Activated naive CD4-positive, alpha-beta T cell treated with anti-CD3 and anti-CD28 coated beads, Interleukin-2, amount 50 U/mL, for 72 hours (primary cell): Measurements from ENCODE around the gene AFF3. TPM values are rescaled to one million over a fixed set of nuclear protein-coding genes. Genes with fewer than 3 reads are reported as not detected.
"Not testable (repeated sequence)": the region's sequence is repeated elsewhere in the genome, so short reads cannot be mapped to it uniquely, and the experiment has no call there.

ENCODE experiments used
- ATAC-seq, 2 donors: fragments of 150-1000 bp; cut with Tn5 transposase; 2 replicates each; pipeline ENCODE4 v1.10.0; 2021; ENCODE audit warnings: mild to moderate bottlenecking in 2 of 2, moderate library complexity in 2 of 2
- DNase-seq, 2 donors: peaks; one replicate each; pipeline ENCODE4 v3.0.0; 2021 to 2022; ENCODE audit warnings: low spot score in 2 of 2
- H3K27ac Mint-ChIP-seq, 2 donors: one replicate each; pipeline ENCODE4 v1.8.0; 2022; ENCODE audit warnings: mild to moderate bottlenecking in 2 of 2, mixed read lengths in 2 of 2
- H3K36me3 Mint-ChIP-seq, 2 donors: one replicate each; pipeline ENCODE4 v1.8.0; 2022; ENCODE audit warnings: mixed read lengths in 2 of 2
- H3K9me3 Mint-ChIP-seq, 2 donors: one replicate each; pipeline ENCODE4 v1.8.0; 2022; ENCODE audit warnings: mixed read lengths in 2 of 2
- total RNA-seq, 2 donors: library from RNA; stranded (reverse); gene quantifications; one replicate each; pipeline ENCODE4 v1.2.3, GENCODE V29; 2022

The AFF3 gene
- total RNA-seq, 2 donors from 2014 or later = 1.5 to 5.2 TPM

GRCh38 chr2:99959261-99960014 is 183.0 kb downstream of the AFF3 start:
- ATAC-seq (no peak), DNase-seq (no peak)
- H3K27ac Mint-ChIP-seq = no peak overlapping the region
- no peaks in the 10 kb centered on the region for H3K36me3 Mint-ChIP-seq
- peaks cover 0 to 5% of the 10 kb centered on the region in 2 donors for H3K9me3 Mint-ChIP-seq

DNA sequence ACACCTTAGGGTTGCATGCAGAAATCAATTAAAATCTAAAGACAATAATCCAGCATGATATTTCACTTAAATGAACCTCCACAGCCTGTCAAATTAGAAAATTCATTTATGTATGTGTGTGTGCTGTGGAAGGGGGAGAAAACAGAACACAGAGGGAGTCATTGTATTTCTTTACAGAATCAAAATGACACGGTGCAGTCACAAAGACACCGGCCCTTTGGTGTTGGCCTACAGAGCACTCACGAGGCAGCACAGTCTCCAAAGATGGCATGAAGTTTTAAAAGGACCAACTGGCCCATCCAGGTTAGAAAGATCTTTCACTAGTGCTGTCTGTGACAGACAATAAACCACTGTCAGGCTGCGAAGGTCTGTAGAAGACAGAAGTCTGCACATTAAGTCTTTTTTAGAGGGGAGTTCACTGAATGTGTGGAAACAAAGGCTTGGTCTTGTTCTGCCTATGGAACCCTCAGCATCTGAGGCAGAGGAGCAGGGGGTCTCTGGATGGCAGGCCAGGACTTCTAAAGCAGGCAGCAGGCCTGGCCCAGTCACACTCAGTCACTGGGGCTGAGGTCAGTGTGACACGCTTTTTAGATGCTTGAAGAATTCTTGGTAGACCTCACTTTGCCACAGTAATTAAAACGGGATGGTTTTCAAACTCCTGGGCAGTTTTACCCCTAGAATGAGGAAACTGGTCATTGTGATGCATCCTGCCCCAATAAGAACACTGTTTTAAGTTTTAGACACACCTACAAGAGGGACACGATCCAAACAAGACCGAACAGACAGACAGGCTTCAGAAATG is 184.9 kb downstream of the AFF3 start:
- H3K36me3 Mint-ChIP-seq = no peaks in the 10 kb centered on the region
- H3K9me3 Mint-ChIP-seq = peaks cover 0 to 5% of the 10 kb centered on the region in 2 donors
- DNase-seq (no peak), ATAC-seq (no peak)
- no peak overlapping the region for H3K27ac Mint-ChIP-seq

DNA sequence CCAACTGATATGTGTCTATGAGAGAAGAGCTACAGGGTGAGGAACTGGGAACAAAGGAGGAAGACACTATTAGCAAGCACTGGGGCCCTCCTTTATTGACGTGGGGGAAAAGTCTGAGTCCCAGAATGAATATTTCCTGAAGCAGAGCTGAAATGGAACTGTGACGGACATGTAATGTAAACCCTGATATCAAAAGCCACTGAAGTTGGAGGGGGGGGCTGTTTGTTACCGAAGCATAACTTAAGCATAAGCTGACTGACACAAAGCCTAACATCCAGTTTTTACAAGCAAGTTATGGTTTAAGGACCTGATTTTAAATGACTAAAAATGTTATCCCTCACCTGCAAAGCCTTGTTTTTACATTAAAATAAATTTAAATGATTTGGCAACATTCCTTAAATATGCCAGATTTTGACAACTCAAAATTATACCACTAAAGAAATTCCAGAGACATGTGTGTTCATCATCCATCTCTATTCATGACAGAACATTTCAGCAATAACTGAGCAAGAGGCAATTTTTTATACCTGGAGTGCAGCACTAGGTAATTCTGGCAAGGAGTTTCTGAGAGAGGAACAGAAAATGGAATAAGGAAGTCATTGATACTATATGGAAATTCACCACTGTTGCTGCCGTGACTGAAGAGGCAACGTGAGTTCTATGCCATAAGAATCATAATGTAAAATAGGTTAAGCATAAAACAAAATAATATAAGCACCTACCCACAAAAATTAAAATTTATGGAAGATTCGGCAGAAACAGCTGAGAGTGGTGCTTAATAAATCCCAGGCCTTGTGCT is 186.0 kb downstream of the AFF3 start:
- DNase-seq (no peak), ATAC-seq (no peak)
- Mint-ChIP-seq H3K9me3 (no peaks in the 10 kb centered on the region), H3K36me3 (no peaks in the 10 kb centered on the region), H3K27ac (no peak overlapping the region)

DNA sequence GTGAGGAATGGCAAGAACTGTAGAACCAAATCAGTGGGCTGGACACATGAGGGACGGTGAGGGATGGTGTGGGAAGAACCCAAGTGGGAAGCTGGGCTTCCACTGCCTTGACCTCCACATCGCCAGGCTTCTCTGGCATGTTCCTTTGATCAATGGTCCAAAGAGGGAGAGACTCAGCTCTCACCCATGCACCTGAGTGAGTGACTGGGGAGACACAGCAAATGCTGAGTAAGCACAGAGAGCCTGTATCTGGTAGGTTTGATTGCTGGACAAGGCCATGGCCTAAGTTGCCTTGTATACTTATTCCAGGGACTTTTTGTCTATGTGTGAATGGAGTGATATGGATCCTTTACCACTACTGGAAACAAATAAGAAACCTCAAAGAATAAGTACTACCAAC is 188.6 kb downstream of the AFF3 start:
- no peaks in the 10 kb centered on the region for H3K9me3 Mint-ChIP-seq
- no peaks in the 10 kb centered on the region for H3K36me3 Mint-ChIP-seq
- no peak overlapping the region for H3K27ac Mint-ChIP-seq
- ATAC-seq (no peak), DNase-seq (no peak)

- Mint-ChIP-seq H3K27ac (no peak overlapping the region), H3K36me3 (no peaks in the 10 kb centered on the region), H3K9me3 (no peaks in the 10 kb centered on the region)
- no peak for ATAC-seq
- no peak for DNase-seq
Measured at GRCh38 chr2:99949963-99950362, 192.4 kb downstream of the AFF3 start.

DNA sequence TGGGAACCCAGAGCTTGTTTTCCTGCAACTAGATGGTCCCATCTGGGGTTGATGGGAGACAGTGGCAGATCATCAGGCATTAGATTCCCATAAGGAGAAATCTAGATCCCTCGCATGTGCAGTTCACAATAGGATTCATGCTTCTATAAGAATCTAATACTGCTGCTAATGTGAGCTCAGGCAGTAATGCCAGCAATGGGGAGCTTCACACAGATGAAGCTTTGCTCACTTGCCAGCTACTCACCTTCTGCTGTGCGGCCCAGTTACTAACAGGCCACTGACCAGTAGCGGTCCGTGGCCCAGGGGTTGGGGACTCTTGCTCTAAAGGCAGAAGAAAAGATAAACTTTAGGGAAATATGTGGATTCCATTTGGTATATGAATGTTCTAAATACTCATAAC is 192.9 kb downstream of the AFF3 start:
- DNase-seq (no peak), ATAC-seq (no peak)
- no peaks in the 10 kb centered on the region for H3K36me3 Mint-ChIP-seq
- no peak overlapping the region for H3K27ac Mint-ChIP-seq
- H3K9me3 Mint-ChIP-seq = no peaks in the 10 kb centered on the region

DNA sequence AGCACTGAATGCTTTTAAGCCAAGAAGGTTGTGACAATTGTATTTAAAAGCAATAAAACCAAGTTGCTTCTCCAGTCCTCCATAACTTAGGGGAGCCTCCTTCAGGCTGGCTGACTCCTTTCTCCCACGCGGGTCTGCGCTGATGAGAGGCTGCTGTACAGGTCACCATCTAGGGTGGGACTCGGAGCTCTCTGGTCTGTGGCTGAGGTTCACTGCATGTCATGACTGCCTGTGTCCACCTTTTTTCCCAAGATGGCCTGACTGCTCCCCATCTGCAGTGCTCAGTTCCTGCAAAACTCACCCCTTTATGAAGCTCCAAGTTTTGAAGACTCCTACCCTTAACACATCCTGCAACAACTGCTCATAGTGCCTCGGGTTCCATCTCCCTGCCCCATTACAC is 194.4 kb downstream of the AFF3 start:
- H3K9me3 Mint-ChIP-seq = no peaks in the 10 kb centered on the region
- no peak for ATAC-seq

DNA sequence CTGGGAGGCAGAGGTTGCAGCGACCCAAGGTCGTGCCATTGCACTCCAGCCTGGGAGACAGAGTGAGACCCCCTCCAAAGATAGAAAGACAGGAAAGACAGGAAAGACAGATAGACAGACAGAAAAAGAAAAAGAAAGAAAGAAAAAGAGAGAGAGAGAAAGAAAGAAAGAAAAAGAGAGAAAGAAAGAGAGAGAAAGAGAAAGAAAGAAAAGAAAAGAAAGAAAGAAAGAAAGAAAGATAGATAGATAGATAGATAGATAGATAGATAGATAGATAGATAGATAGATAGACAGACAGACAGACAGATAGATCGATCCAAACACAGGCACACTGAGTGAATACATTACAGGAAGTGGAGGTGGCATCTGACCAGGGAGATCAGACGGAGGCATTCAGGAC is 195.0 kb downstream of the AFF3 start:
- ATAC-seq, DNase-seq, H3K9me3 Mint-ChIP-seq, H3K36me3 Mint-ChIP-seq, H3K27ac Mint-ChIP-seq: not testable (repeated sequence)

More for the DNA sequence above, 194.4 kb downstream of the AFF3 start:
- DNase-seq = no peak
- H3K27ac Mint-ChIP-seq = no peak overlapping the region
- no peaks in the 10 kb centered on the region for H3K36me3 Mint-ChIP-seq

DNA sequence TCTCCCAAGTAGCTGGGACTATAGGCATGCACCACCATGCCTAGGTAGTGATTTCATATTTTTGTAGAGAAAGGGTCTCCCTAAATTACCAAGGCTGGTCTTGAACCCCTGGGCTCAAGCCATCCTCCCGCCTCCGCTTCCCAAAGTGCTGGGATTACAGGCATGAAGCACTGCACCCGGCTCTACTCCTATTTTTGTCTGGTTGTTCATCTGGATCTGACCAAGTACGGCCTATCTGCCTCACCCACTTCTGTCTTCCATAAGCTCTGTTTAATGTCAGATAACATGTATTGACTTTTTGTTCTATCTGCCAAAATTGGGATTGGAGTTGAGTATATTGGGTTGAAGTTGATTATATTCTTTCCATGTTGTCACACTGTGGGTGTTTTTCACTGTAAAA is 198.4 kb downstream of the AFF3 start:
- no peak for ATAC-seq

GRCh38 chr2:99942561-99943347 is 199.6 kb downstream of the AFF3 start:
- Mint-ChIP-seq H3K36me3 (no peaks in the 10 kb centered on the region), H3K27ac (no peak overlapping the region), H3K9me3 (no peaks in the 10 kb centered on the region)
- no peak for DNase-seq
- ATAC-seq = no peak

More for the DNA sequence above, 198.4 kb downstream of the AFF3 start:
- Mint-ChIP-seq H3K27ac (no peak overlapping the region), H3K9me3 (no peaks in the 10 kb centered on the region), H3K36me3 (no peaks in the 10 kb centered on the region)
- no peak for DNase-seq

DNA sequence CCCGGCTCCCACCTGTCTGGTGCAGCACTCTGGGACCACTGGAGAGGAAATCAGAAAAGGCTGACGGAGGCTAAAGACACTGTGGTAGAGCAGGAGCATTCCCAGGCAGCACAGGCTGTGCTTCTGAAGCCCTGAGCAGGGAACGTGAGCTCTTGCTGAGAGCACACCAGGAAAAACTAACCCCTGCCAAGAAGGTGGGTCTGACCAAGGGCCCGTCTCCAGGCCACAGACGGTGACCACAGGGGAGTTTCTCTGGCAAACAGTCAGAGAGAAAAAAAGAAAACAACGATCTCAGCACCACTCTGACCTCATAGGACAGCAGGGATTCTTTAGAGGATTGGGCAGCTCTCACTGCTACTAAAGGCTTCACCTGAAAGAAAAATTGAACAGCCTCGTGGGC is 201.4 kb downstream of the AFF3 start:
- Mint-ChIP-seq H3K36me3 (no peaks in the 10 kb centered on the region), H3K9me3 (no peaks in the 10 kb centered on the region), H3K27ac (no peak overlapping the region)
- DNase-seq (no peak), ATAC-seq (no peak)

DNA sequence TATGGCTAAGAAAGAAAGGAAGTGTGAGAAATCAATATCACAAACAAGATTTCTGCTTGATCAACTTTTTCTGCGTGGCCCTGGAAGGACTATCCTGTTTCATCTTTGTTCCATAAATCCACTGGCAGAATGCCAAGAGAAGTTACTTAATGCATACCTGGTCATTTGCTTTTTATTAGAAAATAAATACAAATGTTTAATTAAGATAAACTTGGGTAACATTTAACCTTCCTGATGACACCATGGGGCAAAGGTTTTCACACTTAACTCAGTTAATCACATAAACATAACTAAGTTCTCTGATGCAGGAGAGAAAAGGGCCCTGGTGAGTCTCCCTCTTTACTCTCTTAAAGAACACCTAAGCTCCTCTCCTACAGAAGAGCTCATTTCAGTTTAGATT is 203.3 kb downstream of the AFF3 start:
- Mint-ChIP-seq H3K27ac (no peak overlapping the region), H3K36me3 (no peaks in the 10 kb centered on the region), H3K9me3 (no peaks in the 10 kb centered on the region)
- no peak for DNase-seq
- no peak for ATAC-seq

GRCh38 chr2:99938250-99938649 is 204.1 kb downstream of the AFF3 start:
- no peak overlapping the region for H3K27ac Mint-ChIP-seq
- no peak for ATAC-seq
- no peaks in the 10 kb centered on the region for H3K9me3 Mint-ChIP-seq
- H3K36me3 Mint-ChIP-seq = no peaks in the 10 kb centered on the region
- no peak for DNase-seq

DNA sequence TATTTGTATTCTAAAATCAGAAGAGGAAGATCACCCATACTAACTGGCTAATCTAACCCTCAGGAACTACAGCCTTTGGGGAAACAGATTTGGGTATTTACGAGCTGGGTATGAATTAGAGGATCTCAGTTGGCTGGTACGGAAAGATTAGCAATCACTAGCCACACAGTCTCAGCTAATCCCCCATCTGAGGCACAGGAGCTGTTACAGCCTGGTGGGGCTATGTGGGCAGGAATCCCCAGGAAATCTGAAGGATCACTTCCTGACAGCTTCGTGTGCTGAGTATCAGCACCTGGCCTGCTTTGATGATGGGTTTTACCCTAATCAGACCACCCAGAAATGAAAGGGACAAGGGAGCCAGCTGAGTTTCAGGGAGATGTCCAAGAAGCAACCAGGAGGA is 206.3 kb downstream of the AFF3 start:
- Mint-ChIP-seq H3K9me3 (no peaks in the 10 kb centered on the region), H3K27ac (no peak overlapping the region), H3K36me3 (no peaks in the 10 kb centered on the region)
- DNase-seq (no peak), ATAC-seq (no peak)

GRCh38 chr2:99935662-99936061 is 206.7 kb downstream of the AFF3 start:
- ATAC-seq (no peak), DNase-seq (no peak)
- no peaks in the 10 kb centered on the region for H3K36me3 Mint-ChIP-seq
- H3K9me3 Mint-ChIP-seq = no peaks in the 10 kb centered on the region
- no peak overlapping the region for H3K27ac Mint-ChIP-seq

GRCh38 chr2:99933894-99934650 is 208.3 kb downstream of the AFF3 start:
- ATAC-seq (no peak), DNase-seq (no peak)
- no peaks in the 10 kb centered on the region for H3K9me3 Mint-ChIP-seq
- H3K27ac Mint-ChIP-seq = no peak overlapping the region
- no peaks in the 10 kb centered on the region for H3K36me3 Mint-ChIP-seq
